Keratinocyte (primary cell): ENCODE data around the gene NEK10.

Experiments used
- CTCF ChIP-seq, 3 experiments: IDR thresholded peaks in 1 of 3; conservative IDR thresholded peaks in 1 of 3; optimal IDR thresholded peaks in 1 of 3; 2 replicates in 2 of 3; 3 replicates in 1 of 3; pipeline versions ENCODE3 to v1.5.1; 2011; ENCODE audit warnings: low read length in 3 of 3, mild to moderate bottlenecking in 3 of 3, moderate library complexity in 2 of 3, control low read depth in 1 of 3, inconsistent platforms in 1 of 3; ENCODE audit not compliant: insufficient read depth in 2 of 3; ENCODE audit errors: extremely low read depth in 1 of 3
- EZH2 ChIP-seq: IDR thresholded peaks from one replicate; pipeline ENCODE4 v1.6.1; 2012; ENCODE audit warnings: inconsistent platforms, mild to moderate bottlenecking, low read length, moderate library complexity

- TF ChIP-seq CTCF (optimal IDR thresholded peaks at IDR 0.05 in 1 of 3, IDR thresholded peaks at IDR 0.05 in 1 of 3, conservative IDR thresholded peaks at IDR 0.05 in 1 of 3; ENCODE audit: extremely low read depth in 1 of 3, insufficient read depth in 2 of 3, low read length in 3 of 3) (no peak), EZH2 (no peak)
These were observed 292.2 kb downstream of the NEK10 start for GRCh38 chr3:27076815-27077630.
